GM23338 (cell line): ENCODE measurements around the gene PCSK5. TPM values are rescaled to one million over a fixed set of nuclear protein-coding genes. Genes with fewer than 3 reads are reported as not detected.

ENCODE experiments used
- ATAC-seq: fragments of 200-7000 bp; cut with Tn5 transposase; 3 replicates; pipeline ENCODE4 v1.9.1; 2020
- DNase-seq: peaks from one replicate; pipeline ENCODE4 v3.0.0-alpha.2; 2015; ENCODE audit warnings: low spot score
- H2AFZ ChIP-seq: fragments of 200-600 bp; sonication (generic); 2 replicates; pipeline ENCODE4 v1.8.0; 2016; ENCODE audit warnings: antibody characterized with exemption, mild to moderate bottlenecking, moderate library complexity
- H3F3A ChIP-seq: fragments of 200-600 bp; sonication (generic); replicated peaks from 2 replicates; pipeline ENCODE4 v1.8.0; 2017; ENCODE audit warnings: antibody characterized with exemption, mixed run types, low read depth
- H3K27ac ChIP-seq: fragments of 200-600 bp; sonication (generic); 2 replicates; pipeline ENCODE4 v1.6.1; 2016; ENCODE audit warnings: low read depth
- H3K27me3 ChIP-seq: fragments of 200-600 bp; sonication (generic); 2 replicates; pipeline ENCODE4 v1.8.0; 2016; ENCODE audit warnings: mild to moderate bottlenecking, mixed run types, moderate library complexity; ENCODE audit not compliant: insufficient read depth
- H3K36me3 ChIP-seq: fragments of 200-600 bp; sonication (generic); 2 replicates; pipeline ENCODE4 v1.8.0; 2016; ENCODE audit warnings: mild to moderate bottlenecking; ENCODE audit not compliant: insufficient read depth
- H3K4me1 ChIP-seq: fragments of 200-600 bp; sonication (generic); 2 replicates; pipeline ENCODE4 v1.8.0; 2016; ENCODE audit warnings: mild to moderate bottlenecking, moderate library complexity; ENCODE audit not compliant: insufficient read depth
- H3K4me2 ChIP-seq: fragments of 200-600 bp; sonication (generic); 2 replicates; pipeline ENCODE4 v1.7.1; 2017; ENCODE audit warnings: mixed run types
- H3K4me3 ChIP-seq: fragments of 200-600 bp; sonication (generic); 2 replicates; pipeline ENCODE4 v1.6.1; 2016; ENCODE audit warnings: mixed run types
- H3K79me2 ChIP-seq: fragments of 200-600 bp; sonication (generic); replicated peaks from 2 replicates; pipeline ENCODE4 v1.8.0; 2017; ENCODE audit warnings: mild to moderate bottlenecking; ENCODE audit not compliant: insufficient read depth
- H3K9me2 ChIP-seq: fragments of 200-600 bp; sonication (generic); 2 replicates; pipeline ENCODE4 v1.8.0; 2017; ENCODE audit not compliant: insufficient read depth
- H4K20me1 ChIP-seq: fragments of 200-600 bp; sonication (generic); replicated peaks from 2 replicates; pipeline ENCODE4 v1.8.0; 2017; ENCODE audit warnings: mild to moderate bottlenecking; ENCODE audit not compliant: insufficient read depth
- H3K27ac Mint-ChIP-seq: 2 replicates; pipeline ENCODE4 v1.8.0; 2020; ENCODE audit warnings: inconsistent platforms, mild to moderate bottlenecking, moderate library complexity, mixed read lengths
- H3K27me3 Mint-ChIP-seq: 3 replicates; pipeline ENCODE4 v1.8.0; 2022; ENCODE audit warnings: low read depth, mild to moderate bottlenecking, moderate library complexity, mixed read lengths, inconsistent platforms; ENCODE audit not compliant: insufficient read depth, poor library complexity
- H3K36me3 Mint-ChIP-seq: 3 replicates; pipeline ENCODE4 v1.8.0; 2021; ENCODE audit warnings: low read depth, mild to moderate bottlenecking, inconsistent platforms, moderate library complexity, mixed read lengths
- H3K4me1 Mint-ChIP-seq: 3 replicates; pipeline ENCODE4 v1.8.0; 2020; ENCODE audit warnings: mild to moderate bottlenecking, inconsistent platforms, mixed read lengths
- H3K4me3 Mint-ChIP-seq: 3 replicates; pipeline ENCODE4 v1.8.0; 2021; ENCODE audit warnings: moderate library complexity, mild to moderate bottlenecking, inconsistent platforms, mixed read lengths
- H3K9me3 Mint-ChIP-seq: 3 replicates; pipeline ENCODE4 v1.8.0; 2020; ENCODE audit warnings: moderate library complexity, mild to moderate bottlenecking, inconsistent platforms, mixed read lengths
- CREB1 ChIP-seq: fragments of 250-450 bp; sonication (Bioruptor Pico); IDR thresholded peaks from 2 replicates; pipeline ENCODE4 v1.5.0; 2020; ENCODE audit warnings: low read depth, mild to moderate bottlenecking, moderate library complexity
- CTCF ChIP-seq, 2 experiments: fragments of 200-600 bp in 1 of 2; sonication (generic) in 1 of 2; conservative IDR thresholded peaks; 2 replicates each; pipeline versions ENCODE4 v1.5.1 to v1.6.1; 2016 to 2017; ENCODE audit warnings: antibody characterized with exemption in 2 of 2, low read depth in 2 of 2, mild to moderate bottlenecking in 2 of 2, moderate library complexity in 1 of 2
- EZH2 ChIP-seq: fragments of 200-600 bp; sonication (generic); IDR thresholded peaks from one replicate; pipeline ENCODE4 v1.8.0; 2017; ENCODE audit warnings: antibody characterized with exemption, mild to moderate bottlenecking, low read depth; ENCODE audit not compliant: unreplicated experiment
- JUNB ChIP-seq: IDR thresholded peaks from one replicate; pipeline ENCODE4 v1.6.1; 2016; ENCODE audit warnings: antibody characterized with exemption; ENCODE audit not compliant: unreplicated experiment
- NANOG ChIP-seq: IDR thresholded peaks from 2 replicates; pipeline ENCODE4 v1.6.1; 2016; ENCODE audit warnings: antibody characterized with exemption, borderline replicate concordance
- POLR2AphosphoS5 ChIP-seq: IDR thresholded peaks from 2 replicates; pipeline ENCODE4 v1.6.1; 2016; ENCODE audit warnings: antibody characterized with exemption, low read depth
- STAT1 ChIP-seq: IDR thresholded peaks from one replicate; pipeline ENCODE4 v1.6.1; 2016; ENCODE audit warnings: antibody characterized with exemption; ENCODE audit not compliant: unreplicated experiment
- ZNF114 ChIP-seq: fragments of 250-450 bp; sonication (Bioruptor Pico); IDR thresholded peaks from 2 replicates; pipeline ENCODE4 v1.5.0; 2020; ENCODE audit warnings: mild to moderate bottlenecking, moderate library complexity
- polyA plus RNA-seq: library from polyadenylated mRNA; unstranded; fragments of >200 nt; fragmentation: Nextera tagmentation; extraction: Ambion mirVana; gene quantifications from 2 replicates; pipeline ENCODE4 v1.2.1, GENCODE V29; 2016
- total RNA-seq: library from RNA; depleted of rRNA; stranded (reverse); fragments of >200 nt; shearing (Covaris generic); gene quantifications from 2 replicates; pipeline ENCODE4 v1.2.3, GENCODE V29; 2014
- TF ChIP-seq, protein P1 (sequence below): IDR thresholded peaks from 2 replicates; pipeline ENCODE4 v1.6.1; 2016; ENCODE audit warnings: antibody characterized with exemption
- TF ChIP-seq, protein P2 (sequence below): fragments of 250-450 bp; sonication (Bioruptor Pico); IDR thresholded peaks from 2 replicates; pipeline ENCODE4 v1.5.0; 2020; ENCODE audit warnings: mild to moderate bottlenecking, moderate library complexity

PCSK5 gene
- total and polyA plus RNA-seq, 2 experiments from 2014 or later = 12.3 to 34.8 TPM

DNA sequence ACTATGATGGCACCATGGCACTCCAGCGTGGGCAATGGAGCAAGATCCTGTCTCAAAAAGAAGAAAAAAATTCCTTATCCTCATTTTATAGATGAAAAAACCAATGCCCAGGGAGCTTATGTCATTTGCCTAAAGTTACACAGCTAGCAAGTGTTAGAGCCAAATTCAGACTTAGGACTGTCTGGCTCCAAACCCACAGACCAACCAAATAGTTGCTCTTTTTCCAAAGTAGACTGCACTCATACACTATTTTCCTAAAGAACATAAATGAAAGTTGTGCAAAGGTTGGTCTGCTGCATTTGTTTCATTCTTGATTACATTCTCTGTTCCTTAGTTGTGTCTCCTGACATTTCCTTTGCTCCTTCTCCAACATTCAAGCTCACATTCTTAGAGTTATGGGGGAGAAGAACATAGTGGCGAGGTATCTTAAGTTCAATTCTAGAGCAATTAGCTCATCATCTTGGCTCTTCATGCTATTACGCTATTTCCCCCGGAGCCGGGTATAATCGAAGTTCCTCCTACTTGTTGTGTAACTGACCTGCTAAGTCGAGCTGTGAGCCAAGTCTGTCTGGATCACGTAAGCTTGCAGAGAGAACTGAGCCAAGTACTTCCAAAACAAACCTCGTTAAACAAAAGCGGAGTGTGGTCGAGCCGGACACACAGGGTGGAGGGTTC is 365.4 kb downstream of the PCSK5 start (continued):
- TF ChIP-seq, protein P1, sequence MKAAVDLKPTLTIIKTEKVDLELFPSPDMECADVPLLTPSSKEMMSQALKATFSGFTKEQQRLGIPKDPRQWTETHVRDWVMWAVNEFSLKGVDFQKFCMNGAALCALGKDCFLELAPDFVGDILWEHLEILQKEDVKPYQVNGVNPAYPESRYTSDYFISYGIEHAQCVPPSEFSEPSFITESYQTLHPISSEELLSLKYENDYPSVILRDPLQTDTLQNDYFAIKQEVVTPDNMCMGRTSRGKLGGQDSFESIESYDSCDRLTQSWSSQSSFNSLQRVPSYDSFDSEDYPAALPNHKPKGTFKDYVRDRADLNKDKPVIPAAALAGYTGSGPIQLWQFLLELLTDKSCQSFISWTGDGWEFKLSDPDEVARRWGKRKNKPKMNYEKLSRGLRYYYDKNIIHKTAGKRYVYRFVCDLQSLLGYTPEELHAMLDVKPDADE = no peak
- no peak for TF ChIP-seq STAT1
- TF ChIP-seq NANOG = no peak
- no peak for TF ChIP-seq CREB1 (CRISPR knock-in tag)
- no peak for TF ChIP-seq EZH2

DNA sequence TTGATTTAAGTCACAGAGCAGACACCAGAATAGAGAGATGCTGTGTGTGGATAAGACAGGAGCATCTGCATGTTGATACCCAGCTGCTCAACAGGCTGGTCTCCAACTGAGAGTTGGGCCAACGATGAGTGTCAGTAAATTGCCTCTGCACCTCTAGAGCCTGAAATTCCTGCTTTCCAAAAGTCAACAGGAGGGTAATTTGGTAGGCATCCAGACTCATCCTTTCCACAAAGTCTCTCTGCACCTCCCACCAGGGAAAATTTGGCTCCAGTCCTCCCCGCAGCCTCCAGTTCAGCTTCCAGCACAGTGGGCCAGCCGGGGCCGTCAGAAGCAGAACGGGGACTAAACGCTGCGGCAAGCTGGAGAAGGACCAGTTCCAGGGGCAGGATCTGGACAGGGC is 366.8 kb downstream of the PCSK5 start:
- H3K27ac Mint-ChIP-seq = no peak overlapping the region
- H3K9me3 Mint-ChIP-seq = peaks cover 2% of the 10 kb centered on the region; the same call in 1 of the 3 replicates
- no peak overlapping the region for H3K4me2 ChIP-seq
- H3K27me3 ChIP-seq = no peaks in the 10 kb centered on the region
- no peaks in the 10 kb centered on the region for H3K27me3 Mint-ChIP-seq
- no peaks in the 10 kb centered on the region for H3K36me3 ChIP-seq
- DNase-seq = no peak
- no peak overlapping the region for H3K4me3 Mint-ChIP-seq
- no peaks in the 10 kb centered on the region for H4K20me1 ChIP-seq
- H3K36me3 Mint-ChIP-seq = no peaks in the 10 kb centered on the region
- H3K9me2 ChIP-seq = no peaks in the 10 kb centered on the region
- no peaks in the 10 kb centered on the region for H3F3A ChIP-seq
- H3K4me1 Mint-ChIP-seq = no peaks in the 10 kb centered on the region
- no peak overlapping the region for H3K27ac ChIP-seq
- no peaks in the 10 kb centered on the region for H3K4me1 ChIP-seq
- ATAC-seq = no peak
- H3K4me3 ChIP-seq = no peak overlapping the region
- no peak overlapping the region for H2AFZ ChIP-seq
- no peaks in the 10 kb centered on the region for H3K79me2 ChIP-seq
- TF ChIP-seq STAT1 (no peak), CREB1 (CRISPR knock-in tag) (no peak), NANOG (no peak), POLR2AphosphoS5 (no peak), CTCF (conservative IDR thresholded peaks at IDR 0.05; ENCODE audit: low read depth in 2 of 2) (no peak), JUNB (no peak), EZH2 (no peak), ZNF114 (CRISPR knock-in tag) (no peak)
- TF ChIP-seq, protein P1 = no peak
- TF ChIP-seq, protein P2, sequence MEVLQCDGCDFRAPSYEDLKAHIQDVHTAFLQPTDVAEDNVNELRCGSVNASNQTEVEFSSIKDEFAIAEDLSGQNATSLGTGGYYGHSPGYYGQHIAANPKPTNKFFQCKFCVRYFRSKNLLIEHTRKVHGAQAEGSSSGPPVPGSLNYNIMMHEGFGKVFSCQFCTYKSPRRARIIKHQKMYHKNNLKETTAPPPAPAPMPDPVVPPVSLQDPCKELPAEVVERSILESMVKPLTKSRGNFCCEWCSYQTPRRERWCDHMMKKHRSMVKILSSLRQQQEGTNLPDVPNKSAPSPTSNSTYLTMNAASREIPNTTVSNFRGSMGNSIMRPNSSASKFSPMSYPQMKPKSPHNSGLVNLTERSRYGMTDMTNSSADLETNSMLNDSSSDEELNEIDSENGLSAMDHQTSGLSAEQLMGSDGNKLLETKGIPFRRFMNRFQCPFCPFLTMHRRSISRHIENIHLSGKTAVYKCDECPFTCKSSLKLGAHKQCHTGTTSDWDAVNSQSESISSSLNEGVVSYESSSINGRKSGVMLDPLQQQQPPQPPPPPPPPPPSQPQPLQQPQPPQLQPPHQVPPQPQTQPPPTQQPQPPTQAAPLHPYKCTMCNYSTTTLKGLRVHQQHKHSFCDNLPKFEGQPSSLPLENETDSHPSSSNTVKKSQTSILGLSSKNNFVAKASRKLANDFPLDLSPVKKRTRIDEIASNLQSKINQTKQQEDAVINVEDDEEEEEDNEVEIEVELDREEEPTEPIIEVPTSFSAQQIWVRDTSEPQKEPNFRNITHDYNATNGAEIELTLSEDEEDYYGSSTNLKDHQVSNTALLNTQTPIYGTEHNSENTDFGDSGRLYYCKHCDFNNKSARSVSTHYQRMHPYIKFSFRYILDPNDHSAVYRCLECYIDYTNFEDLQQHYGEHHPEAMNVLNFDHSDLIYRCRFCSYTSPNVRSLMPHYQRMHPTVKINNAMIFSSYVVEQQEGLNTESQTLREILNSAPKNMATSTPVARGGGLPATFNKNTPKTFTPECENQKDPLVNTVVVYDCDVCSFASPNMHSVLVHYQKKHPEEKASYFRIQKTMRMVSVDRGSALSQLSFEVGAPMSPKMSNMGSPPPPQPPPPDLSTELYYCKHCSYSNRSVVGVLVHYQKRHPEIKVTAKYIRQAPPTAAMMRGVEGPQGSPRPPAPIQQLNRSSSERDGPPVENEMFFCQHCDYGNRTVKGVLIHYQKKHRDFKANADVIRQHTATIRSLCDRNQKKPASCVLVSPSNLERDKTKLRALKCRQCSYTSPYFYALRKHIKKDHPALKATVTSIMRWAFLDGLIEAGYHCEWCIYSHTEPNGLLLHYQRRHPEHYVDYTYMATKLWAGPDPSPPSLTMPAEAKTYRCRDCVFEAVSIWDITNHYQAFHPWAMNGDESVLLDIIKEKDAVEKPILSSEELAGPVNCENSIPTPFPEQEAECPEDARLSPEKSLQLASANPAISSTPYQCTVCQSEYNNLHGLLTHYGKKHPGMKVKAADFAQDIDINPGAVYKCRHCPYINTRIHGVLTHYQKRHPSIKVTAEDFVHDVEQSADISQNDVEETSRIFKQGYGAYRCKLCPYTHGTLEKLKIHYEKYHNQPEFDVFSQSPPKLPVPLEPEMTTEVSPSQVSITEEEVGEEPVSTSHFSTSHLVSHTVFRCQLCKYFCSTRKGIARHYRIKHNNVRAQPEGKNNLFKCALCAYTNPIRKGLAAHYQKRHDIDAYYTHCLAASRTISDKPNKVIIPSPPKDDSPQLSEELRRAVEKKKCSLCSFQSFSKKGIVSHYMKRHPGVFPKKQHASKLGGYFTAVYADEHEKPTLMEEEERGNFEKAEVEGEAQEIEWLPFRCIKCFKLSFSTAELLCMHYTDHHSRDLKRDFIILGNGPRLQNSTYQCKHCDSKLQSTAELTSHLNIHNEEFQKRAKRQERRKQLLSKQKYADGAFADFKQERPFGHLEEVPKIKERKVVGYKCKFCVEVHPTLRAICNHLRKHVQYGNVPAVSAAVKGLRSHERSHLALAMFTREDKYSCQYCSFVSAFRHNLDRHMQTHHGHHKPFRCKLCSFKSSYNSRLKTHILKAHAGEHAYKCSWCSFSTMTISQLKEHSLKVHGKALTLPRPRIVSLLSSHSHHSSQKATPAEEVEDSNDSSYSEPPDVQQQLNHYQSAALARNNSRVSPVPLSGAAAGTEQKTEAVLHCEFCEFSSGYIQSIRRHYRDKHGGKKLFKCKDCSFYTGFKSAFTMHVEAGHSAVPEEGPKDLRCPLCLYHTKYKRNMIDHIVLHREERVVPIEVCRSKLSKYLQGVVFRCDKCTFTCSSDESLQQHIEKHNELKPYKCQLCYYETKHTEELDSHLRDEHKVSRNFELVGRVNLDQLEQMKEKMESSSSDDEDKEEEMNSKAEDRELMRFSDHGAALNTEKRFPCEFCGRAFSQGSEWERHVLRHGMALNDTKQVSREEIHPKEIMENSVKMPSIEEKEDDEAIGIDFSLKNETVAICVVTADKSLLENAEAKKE (CRISPR knock-in tag) = no peak
